SK-N-SH (cell line): ENCODE results near the gene PCSK2.

Source experiments
- CTCF ChIP-seq: fragments of 200-600 bp; sonication (generic); IDR thresholded peaks from 2 replicates; pipeline ENCODE4 v1.6.1; 2017; ENCODE audit warnings: antibody characterized with exemption, mild to moderate bottlenecking, moderate library complexity
- GABPA ChIP-seq: IDR thresholded peaks from 2 replicates; pipeline ENCODE4 v1.4.0; 2012; ENCODE audit warnings: low read depth, mild to moderate bottlenecking
- POLR2AphosphoS5 ChIP-seq: IDR thresholded peaks from 2 replicates; pipeline ENCODE4 v1.6.1; 2012; ENCODE audit warnings: low read depth, low read length
- RAD21 ChIP-seq: IDR thresholded peaks from 2 replicates; pipeline ENCODE4 v1.6.1; 2012; ENCODE audit warnings: mild to moderate bottlenecking, low read length
- REST ChIP-seq: IDR thresholded peaks from 2 replicates; pipeline ENCODE4 v1.6.1; 2012; ENCODE audit warnings: mild to moderate bottlenecking, low read depth, low read length, moderate library complexity
- SIN3A ChIP-seq: IDR thresholded peaks from 2 replicates; pipeline ENCODE4 v1.6.1; 2012; ENCODE audit warnings: low read depth, mild to moderate bottlenecking, low read length, moderate library complexity, borderline replicate concordance

GRCh38 chr20:17407550-17407949 lies 180.7 kb downstream of the PCSK2 start:
- TF ChIP-seq GABPA, result no peak
- TF ChIP-seq CTCF, result no peak
- no peak for TF ChIP-seq REST
- no peak for TF ChIP-seq SIN3A
- no peak for TF ChIP-seq POLR2AphosphoS5
- no peak for TF ChIP-seq RAD21
